ENCODE results near the gene MBNL1.

MBNL1 gene

DNA sequence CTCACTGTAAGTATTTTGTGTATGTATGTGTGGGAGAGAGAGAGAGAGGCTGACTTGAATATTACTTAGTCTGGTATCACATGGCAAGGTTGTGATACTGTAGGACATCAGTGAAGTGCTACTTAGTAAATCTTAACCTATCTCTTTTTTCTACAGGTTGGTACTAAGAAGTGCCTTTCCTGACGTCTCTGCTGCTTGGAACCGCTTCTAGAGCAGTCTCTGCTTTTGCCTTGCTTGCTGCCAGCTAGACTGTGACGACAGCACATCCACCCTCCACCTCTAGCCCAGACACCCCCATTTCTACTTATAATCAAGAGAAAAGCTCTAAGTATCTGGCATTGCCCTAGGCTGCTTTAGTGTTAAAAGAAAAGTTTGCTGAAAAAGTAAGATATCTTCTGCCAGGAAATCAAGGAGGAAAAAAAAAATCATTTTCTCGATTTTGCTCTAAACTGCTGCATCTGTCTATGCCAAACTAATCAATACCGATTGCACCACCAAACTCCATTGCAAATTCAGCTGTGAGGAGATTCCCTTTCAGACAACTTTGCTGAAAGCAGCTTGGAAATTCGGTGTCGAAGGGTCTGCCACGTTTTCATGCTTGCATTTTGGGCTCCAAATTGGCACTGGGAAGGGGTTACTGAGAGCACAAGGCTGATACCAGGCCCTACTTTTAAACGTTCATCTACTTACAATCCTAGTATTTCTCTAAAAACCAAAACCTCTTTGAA is 30.7 kb downstream of the MBNL1 start:
- DNase-seq: no peak

DNA sequence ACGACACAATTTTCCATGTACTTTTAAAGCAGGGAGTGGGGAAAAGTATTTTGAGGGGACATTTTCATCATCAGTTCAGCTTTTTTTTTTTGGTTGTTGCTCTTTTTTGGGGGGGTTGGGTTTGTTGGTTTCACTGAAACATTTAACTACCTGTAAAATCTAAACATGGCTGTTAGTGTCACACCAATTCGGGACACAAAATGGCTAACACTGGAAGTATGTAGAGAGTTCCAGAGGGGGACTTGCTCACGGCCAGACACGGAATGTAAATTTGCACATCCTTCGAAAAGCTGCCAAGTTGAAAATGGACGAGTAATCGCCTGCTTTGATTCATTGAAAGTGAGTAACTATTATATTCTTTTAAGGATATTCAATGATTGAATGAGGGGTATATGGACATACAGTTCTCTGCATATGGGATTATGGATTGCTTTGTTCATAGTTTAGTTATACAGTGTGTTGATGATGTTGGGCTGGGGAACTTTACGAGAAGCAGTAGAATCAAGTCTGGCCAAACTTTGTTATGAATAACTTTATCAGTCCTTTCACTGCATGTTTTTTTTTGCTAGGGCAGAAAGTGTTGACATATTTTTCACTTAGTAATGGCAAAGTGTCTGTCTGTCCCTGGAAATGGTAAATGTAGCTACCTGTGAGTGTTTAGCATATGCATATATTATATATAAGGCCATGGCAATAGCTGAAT is 31.5 kb downstream of the MBNL1 start:
- no peak for DNase-seq

DNA sequence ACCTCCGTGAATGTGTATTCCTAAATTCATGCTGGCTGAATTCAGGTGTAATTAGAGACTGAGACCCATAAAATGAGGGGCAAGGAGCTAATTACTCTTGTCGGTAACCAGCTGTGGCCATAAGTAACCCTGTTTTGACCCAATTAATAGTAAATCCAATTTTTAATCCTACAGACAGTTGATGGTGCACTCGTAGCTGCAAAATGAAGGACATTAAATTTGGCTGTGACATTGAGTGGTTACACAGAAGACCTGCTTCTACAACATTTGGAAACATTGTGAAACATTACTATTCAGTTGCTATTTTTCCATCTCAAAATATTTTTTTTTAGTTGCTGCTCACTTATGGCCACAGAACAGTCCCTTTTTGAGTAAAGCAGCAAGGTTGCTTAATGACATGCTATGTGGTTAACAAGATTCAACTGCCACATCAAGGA is 33.0 kb downstream of the MBNL1 start:
- no peak for DNase-seq

DNA sequence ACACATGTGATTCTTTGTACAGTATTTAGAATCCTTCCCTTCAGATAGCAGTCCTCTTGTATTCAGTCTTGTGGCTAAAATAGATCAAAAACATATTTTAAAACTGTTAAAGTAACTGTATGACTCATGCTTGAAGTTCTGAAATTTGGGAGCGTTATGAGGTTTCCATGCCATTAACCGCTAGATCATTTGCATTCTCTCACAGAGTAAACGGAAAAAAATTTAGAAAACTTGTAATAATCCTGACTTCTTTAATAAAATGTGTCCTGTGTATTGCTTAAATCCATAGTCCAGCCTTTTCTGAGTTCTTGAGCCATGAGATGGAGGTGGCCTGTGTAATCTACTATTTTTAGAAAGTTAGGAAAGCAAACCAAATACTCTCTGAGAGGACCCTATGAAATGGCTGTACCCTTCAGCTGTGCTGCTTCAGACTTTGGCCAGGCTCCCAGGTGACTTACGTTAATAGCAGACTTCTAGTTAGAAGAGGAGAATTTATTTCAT is 33.8 kb downstream of the MBNL1 start:
- DNase-seq: no peak

DNA sequence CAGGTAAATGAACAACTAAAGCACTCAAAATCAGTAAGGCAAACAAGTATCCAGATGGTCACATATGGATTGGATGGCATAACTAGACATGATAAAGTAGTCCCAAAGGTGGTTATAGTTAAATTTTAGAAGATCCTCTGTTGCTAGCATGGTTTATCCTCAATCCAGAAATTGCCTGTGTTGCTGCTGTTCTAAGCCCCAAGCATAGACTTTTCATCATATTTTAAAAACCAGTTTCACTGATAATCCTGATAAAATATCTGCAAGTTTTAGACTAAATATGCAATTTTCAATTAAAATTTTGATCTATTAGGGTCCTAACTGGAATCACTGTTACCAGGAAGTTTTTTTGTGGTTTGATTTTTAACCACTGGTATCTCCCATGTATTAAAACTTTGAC is 35.4 kb downstream of the MBNL1 start:
- no peak for DNase-seq

DNA sequence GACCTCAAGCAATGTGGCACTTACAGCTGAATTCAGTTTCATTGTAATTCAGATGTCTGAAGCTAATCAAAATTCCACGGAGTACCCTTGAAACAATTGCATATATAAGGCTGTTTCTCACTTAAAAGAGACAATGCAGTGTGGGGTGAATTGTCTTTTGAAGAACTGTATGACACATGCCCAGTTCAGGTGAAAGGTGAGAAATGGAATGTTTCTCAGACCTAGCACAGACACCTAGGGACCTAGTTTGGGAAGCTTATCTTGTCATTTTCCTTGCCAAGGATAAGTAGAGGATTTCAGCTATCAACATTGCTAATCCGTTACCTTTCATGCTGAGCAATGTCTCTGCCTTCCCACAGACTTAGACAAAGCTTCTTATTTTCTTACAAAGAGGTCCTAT is 36.3 kb downstream of the MBNL1 start:
- no peak for DNase-seq

DNA sequence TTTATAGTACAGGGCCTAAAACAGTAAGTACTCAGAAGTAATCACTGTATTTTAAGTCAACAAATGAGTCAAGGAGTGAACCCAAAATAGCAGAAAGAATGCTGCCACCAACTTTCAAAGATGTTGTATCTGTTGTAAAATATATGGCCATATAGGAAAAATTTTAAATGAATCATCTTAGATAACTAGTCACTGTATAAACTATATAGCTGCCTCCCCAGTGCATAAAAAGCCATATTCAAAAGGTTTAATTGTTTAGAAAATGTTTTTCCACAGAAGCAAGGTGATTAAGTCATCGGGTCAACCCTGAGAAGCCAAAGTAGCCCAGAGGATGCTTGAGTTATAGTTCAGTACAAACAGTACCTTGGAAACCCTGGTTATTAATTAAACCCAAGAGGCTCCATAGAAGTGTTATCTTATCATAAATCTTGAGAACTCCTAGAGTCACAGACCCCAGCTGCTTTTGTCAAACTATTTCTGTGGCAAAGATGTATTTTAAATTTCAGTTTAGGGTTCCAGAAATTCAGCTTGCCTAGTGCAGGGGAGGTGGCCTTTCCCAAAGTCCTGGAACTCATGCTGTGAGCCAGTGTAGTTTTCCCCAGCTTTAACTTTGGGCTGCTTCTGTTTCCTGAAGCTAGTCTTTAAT is 39.2 kb downstream of the MBNL1 start:
- no peak for DNase-seq

DNA sequence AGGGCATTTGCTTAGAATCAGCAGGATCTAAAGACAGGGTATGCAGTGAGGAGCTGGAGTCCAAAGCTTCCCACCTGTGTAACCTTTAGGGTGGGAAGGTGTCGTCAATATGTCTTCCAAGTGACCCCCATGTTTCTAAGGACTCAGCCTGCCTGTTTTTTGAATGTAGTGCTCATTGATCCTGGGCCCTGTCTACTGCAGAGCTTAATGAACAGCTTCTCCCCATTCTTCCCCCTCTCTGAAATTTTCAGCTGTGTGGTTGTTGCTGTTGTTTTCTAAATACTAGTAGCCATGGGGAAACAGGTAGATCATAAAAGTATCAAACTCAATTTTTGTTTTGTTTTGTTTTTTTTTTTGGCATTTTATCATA is 39.7 kb downstream of the MBNL1 start:
- no peak for DNase-seq

DNA sequence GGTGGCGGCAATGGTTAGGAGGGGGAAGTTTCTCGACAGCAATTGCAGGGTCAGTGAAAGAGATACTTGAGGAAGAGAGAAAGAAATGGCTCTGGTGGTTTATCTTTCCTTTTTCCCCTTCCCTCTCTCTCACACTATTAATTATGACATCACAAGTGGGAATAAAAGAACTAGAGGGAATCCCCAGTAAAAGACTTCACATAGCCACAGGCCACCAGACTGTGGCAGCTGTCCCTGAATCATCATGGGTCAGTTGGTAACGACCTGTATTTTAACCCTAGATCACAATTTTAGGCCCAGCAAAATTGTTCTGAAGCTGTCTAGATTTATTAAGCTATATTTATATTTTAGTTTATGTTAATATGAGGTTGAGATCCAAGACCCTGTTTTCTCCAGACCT is 40.3 kb downstream of the MBNL1 start:
- no peak for DNase-seq

DNA sequence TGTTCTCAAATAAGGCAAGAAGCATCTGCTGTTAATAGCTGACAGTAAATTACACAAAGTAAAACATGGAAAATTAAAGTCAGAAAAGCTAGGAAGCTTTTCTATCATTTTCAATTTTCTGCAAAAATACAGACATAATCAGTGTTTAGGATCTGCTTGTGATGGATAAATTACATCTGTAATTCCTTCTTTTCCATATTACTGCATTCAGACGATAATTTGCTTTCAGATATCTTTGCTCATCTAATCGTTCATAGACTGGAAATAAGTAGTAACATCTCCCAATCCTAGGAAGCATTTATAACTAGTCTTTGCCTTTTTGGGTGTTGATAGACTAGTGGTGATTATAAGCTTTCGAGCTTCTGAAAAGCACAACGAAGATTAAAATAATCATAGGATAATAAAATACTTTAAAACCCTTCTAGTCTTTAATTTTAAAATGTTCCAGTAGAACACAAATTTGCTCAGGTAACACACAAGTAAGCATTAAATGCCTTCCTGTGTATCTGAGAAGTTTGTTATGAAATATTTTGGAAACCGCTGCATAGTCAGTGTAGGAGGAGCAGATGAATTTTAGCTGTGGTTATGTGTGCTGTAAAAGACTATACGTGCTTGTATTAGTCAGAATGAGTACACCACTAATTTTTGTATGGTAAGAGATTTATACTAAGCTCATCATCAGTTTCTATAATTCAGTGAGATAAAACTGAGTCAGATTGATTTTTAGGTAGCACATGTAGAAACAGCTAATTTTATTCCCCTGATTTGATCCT is 41.0 kb downstream of the MBNL1 start:
- DNase-seq: no peak

DNA sequence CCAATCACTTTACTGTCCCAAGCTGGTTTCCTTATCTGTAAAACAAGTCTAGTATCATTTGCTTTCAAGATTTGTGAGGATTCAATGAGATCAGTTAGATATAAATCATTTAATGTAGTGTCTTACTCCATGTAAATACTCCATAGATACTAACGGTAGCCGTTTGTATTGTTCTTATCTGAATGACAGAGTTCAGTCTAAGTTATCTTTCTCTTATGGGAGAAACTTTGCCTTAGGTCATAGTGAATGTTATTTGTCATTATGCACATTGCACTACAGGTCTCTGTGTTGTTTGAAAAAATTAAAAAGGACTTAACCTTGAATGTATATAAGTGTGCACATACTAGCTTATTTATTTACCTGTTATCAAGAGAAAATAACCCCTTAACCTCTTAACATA is 44.7 kb downstream of the MBNL1 start:
- DNase-seq: no peak

DNA sequence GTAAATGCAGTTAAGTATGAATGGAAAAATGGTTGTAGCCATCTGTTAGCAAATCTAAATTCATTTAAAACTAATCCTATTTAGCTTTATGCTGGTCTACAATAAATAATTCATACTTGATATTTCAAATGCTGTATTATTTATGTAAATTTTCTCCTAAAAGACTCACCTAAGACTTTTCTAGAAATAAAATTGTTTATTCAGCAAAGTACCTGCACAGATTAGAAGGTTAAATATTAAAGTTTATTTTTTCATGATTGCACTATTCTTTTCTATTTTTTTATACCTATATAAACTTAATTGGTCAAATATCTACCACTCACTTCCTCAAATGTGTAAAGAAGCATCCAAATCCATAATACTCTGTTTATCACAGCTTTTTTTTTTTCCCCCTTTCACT is 45.2 kb downstream of the MBNL1 start:
- DNase-seq: no peak

DNA sequence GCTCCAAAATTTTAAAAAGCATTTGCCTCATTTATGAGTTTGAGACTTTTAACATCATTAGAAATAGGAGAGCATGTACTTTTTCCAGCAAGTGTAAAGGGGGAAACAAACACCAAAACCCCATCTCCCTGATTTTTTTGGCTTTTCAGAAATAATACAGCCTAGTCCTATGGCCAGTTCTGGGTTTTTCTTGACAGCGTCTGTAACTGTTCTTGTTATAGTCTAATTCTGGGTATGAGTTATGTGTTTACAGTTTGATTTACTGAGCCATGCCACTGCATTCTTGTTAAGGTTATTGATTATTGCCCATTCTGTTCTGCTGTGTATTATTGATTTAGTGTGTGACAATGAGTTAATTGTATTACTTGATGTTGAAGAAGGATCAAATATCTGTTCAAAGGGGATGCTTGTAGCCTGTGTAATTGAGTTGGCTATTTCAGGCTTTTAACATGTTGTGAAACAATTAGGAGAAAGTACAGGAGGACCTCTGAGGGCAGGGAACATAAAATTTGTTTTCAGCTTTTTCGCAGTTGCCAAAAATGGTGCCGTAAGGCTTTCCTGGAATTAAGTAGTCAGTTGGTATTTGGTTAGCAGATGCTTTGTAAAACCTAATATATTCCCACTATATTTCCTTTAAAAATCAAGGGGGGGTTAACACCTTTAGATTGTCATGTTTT is 46.1 kb downstream of the MBNL1 start:
- no peak for DNase-seq

DNA sequence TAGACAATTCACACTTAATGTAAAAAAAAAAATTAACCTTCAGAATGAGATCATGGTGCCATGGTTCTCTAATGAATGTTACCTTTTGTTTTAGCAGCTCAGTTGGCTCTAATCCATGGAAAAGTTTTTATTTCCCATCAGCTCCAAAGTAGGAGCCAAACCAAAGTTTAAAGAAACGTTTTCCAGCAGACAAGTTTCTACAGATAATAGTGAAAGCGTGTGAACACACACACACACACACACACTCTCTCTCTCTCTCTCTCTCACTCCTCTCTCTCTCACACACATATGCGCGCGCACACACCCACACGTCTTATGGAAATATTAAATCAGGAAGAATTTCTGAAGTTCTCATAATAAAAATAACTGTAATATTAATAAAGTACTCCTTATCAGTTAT is 46.9 kb downstream of the MBNL1 start:
- DNase-seq: no peak

DNA sequence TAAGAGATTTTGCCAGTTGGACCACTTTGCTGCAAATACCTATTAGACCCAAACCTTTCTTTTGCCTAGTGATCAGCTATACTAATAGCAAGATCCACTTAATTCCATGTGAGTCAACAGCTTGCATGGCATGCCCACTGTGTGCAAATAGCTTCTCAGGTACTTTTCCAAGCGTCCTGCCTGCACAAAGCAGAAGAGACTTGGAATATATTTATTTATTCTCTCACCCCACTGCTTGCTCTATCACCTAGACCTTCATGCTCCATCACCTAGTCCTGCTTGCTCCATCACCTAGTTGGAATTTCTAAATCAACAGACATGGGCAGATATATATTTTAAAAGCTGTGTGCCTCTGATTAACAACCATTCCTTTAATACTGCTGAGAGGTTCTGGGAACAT is 47.6 kb downstream of the MBNL1 start:
- DNase-seq: no peak

DNA sequence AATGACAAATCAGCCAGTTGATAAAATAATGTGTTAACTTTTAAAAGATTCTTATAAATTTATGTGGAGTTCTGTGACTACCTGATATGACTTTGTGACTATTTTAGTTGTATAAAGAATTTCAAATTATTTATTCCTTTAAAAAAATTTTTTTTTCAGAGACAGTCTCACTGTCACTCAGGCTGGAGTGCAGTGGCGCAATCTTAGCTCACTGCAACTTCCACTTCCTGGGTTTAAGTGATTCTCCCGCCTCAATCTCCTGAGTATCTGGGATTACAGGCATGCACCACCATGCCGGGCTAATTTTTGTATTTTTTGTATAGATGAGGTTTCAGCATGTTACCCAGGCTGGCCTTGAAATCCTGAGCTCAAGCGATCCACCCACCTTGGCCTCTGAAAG is 48.5 kb downstream of the MBNL1 start:
- DNase-seq: no peak

DNA sequence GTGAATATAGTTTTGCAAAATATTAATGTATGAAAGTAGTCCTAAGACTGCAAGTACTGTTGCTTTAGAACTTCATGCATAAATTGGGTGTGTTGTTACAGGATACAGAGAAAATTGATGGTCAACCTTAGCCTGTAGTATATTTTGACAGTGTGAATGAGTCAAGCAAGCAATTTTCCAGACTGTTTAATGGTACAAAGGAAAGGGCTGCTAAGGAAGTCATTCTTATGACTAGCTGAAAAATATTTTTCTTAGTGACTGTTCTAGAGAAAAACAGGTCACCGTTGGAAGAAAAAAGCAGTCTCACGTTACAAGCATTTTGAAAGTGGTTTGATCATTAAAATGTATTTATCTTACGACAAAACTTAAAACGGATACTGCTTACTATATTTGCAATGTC is 49.2 kb downstream of the MBNL1 start:
- DNase-seq: no peak

DNA sequence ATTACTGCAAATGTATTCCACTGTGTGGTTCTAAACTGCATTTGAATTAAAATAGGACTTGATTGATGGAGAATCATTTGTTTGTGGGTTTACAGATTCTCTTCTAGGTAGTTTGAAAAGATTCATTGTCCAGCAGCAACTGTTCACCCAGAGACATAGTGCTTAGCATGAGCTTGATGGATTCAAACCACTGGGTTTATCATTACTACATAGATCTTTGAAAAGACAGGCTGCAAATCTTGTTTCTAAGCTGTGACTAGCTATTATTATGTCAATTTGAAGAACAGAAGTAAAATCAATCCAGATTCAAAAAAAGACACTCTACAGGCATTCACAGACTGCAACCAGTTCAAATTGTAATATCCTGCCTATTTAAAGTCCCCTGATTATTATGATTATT is 49.8 kb downstream of the MBNL1 start:
- no peak for DNase-seq

DNA sequence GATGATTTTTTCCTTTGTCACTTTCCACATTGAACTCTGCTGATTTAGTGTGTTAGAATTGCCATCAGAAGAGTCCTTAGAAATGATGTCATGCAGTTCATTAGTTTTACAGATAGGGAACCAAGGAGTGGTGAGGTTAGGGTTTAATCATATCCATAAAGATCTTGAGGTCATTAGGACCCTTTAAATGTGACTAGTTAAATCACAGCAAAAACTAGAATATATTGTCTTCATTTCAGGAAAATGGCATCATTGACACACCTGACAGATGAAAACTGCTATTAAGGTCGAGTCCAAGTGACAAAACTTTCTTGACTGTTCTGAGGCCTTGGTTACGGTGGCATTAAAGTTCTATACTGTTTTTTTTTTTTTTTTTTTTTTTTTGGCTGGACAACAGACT is 50.5 kb downstream of the MBNL1 start:
- no peak for DNase-seq

DNA sequence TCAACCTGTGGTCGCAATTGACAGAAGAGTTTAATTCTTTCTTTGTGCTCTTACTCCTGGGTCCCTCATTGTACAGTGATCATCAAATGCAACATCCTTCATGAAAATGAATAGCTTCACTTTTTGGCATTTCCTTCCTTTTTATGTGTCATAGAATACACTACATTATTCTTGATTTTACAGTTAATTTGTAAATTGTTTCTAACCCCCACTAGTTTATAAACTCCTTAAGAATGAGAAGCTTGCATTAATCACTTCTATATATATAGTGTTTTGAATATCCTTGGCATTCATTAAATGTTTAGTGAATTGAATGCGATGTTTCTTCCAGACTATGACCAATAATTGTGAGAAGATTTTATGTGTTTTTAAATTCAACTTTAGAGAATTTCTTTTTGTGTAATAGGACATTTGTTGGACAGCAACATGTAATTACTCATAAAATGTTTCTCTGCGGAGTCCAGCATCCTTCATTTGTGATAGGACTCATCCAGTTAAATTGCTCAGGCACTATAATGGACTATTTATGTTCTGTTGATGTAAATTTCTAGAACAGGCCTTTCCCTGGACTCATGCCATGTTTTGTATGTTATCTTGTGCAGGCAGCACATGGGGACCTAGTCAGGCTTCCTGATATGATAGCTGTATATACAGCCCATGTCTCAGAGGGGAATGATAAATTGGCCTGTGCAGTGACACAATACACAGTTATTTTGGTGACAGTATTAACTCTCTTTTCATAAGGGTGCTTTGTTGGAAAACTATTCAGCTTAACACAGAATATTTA is 51.3 kb downstream of the MBNL1 start:
- no peak for DNase-seq

DNA sequence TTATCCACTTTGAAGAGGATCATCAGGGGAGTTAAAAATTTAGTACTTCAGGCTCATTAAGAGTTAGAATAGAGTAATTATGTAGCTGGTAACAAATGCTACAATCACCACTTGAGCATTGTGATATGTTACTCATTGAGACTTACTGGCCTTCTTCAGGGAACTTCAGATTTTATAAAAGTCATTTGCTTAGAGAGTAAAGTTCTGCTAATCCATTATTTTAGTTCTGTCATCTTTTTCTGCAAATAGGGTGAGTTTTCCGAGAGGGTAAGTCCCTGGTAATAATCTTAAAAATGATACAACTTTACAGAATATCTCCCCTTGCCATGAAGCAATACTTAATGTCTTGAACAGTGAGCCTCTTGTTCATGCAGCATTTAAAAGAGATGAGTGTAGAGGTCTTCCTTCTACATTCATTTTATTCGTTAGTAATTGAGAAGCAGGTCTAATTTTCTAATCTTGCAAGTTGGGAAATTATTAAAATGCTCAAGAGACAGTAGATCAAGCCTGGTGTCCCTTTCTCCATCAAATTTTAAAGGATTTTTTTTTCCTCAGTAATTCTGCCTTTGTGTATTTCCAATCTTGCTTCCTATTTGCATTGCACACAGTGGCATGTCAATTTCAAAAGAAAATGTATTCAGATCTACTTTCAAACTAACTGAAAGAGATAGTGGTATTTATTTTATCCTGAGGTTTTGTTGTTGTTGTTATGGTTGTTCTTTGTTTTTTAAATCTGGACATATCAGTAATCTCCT is 52.6 kb downstream of the MBNL1 start:
- DNase-seq: no peak
